A549 (cell line): ENCODE data around the gene SMIM35. TPM values are rescaled to one million over a fixed set of nuclear protein-coding genes. Genes with fewer than 3 reads are reported as not detected.

Source experiments
- ATAC-seq, 2 experiments: fragments of 200-7000 bp in 1 of 2; fragments of >200 bp in 1 of 2; cut with Nextera tagmentation in 1 of 2; cut with Tn5 transposase in 1 of 2; 3 replicates each; pipeline versions ENCODE4 v1.8.0 to v1.9.1; 2018 to 2020; ENCODE audit warnings: mild to moderate bottlenecking in 1 of 2, moderate library complexity in 1 of 2
- CTCF ChIA-PET: fragments of 300-600 bp; sonication (Branson Sonifier 250); formaldehyde crosslinking; extraction: SDS; loops from one replicate; lab custom pipeline; 2021; ENCODE audit warnings: antibody characterized with exemption, inconsistent platforms; lab: Yijun Ruan, JAX
- POLR2A ChIA-PET: fragments of 350-600 bp; formaldehyde crosslinking; extraction: SDS; loops from one replicate; lab custom pipeline; 2021; ENCODE audit warnings: antibody characterized with exemption, inconsistent platforms; lab: Yijun Ruan, JAX
- DNase-seq, 2 experiments: peaks; one replicate each; pipeline versions ENCODE4 v3.0.0 to v3.0.0-alpha.2; 2011 to 2016; ENCODE audit warnings: low read depth in 1 of 2, low spot score in 1 of 2
- FAIRE-seq: peaks from 2 replicates; lab custom pipeline; 2011; peaks lifted over from hg19 to GRCh38; lab: Jason Lieb, UNC
- H3K27ac ChIP-seq, 2 experiments: fragments of >200 bp; sonication (Bioruptor Twin); formaldehyde crosslinking; 3 replicates each; pipeline ENCODE4 v1.5.1; 2016 to 2017
- H3K4me1 ChIP-seq: fragments of >200 bp; sonication (Bioruptor Twin); formaldehyde crosslinking; 3 replicates; pipeline ENCODE4 v1.6.1; 2016
- H3K4me2 ChIP-seq: fragments of >200 bp; sonication (Bioruptor Twin); formaldehyde crosslinking; 3 replicates; pipeline ENCODE4 v1.6.1; 2016
- H3K4me3 ChIP-seq: fragments of >200 bp; sonication (Bioruptor Twin); formaldehyde crosslinking; 3 replicates; pipeline ENCODE4 v1.5.1; 2016
- H3K9me3 ChIP-seq: fragments of >200 bp; sonication (Bioruptor Twin); formaldehyde crosslinking; 3 replicates; pipeline ENCODE4 v1.6.1; 2016
- BHLHE40 ChIP-seq: IDR thresholded peaks from 2 replicates; pipeline ENCODE4 v1.6.1; 2012; ENCODE audit warnings: low read depth, low read length, inconsistent platforms
- CBX2 ChIP-seq: fragments of 200-600 bp; sonication (generic); IDR thresholded peaks from 2 replicates; pipeline ENCODE4 v1.6.1; 2016; ENCODE audit warnings: low read depth, mild to moderate bottlenecking, borderline replicate concordance
- CBX8 ChIP-seq: fragments of 200-600 bp; sonication (generic); IDR thresholded peaks from 2 replicates; pipeline ENCODE4 v1.6.1; 2016
- CHD2 ChIP-seq: fragments of 150-350 bp; IDR thresholded peaks from 2 replicates; pipeline ENCODE4 v1.6.1; 2014; ENCODE audit warnings: low read length; ENCODE audit not compliant: partially characterized antibody
- EHF ChIP-seq: fragments of 250-450 bp; sonication (Bioruptor Pico); IDR thresholded peaks from 2 replicates; pipeline ENCODE4 v1.5.0; 2020; ENCODE audit warnings: mild to moderate bottlenecking
- ESRRA ChIP-seq: fragments of 150-350 bp; IDR thresholded peaks from 2 replicates; pipeline ENCODE4 v1.6.1; 2014; ENCODE audit warnings: mild to moderate bottlenecking, low read length, borderline replicate concordance
- HOXA7 ChIP-seq: fragments of 250-450 bp; sonication (Bioruptor Pico); IDR thresholded peaks from 2 replicates; pipeline ENCODE4 v1.5.0; 2020; ENCODE audit warnings: mild to moderate bottlenecking, moderate library complexity
- HOXB13 ChIP-seq: fragments of 250-450 bp; sonication (Bioruptor Pico); IDR thresholded peaks from 2 replicates; pipeline ENCODE4 v1.5.0; 2020; ENCODE audit warnings: low read depth, mild to moderate bottlenecking, moderate library complexity
- HOXB5 ChIP-seq: fragments of 250-450 bp; sonication (Bioruptor Pico); IDR thresholded peaks from 2 replicates; pipeline ENCODE4 v1.5.0; 2020; ENCODE audit warnings: mild to moderate bottlenecking, moderate library complexity
- KDM5A ChIP-seq: fragments of 200-600 bp; sonication (generic); IDR thresholded peaks from 2 replicates; pipeline ENCODE4 v1.6.1; 2016; ENCODE audit warnings: antibody characterized with exemption, mild to moderate bottlenecking
- MYC ChIP-seq: IDR thresholded peaks from 2 replicates; pipeline ENCODE4 v1.6.1; 2012; ENCODE audit warnings: mild to moderate bottlenecking, inconsistent platforms, low read length, improper control_type of control experiment, borderline replicate concordance
- NPAS2 ChIP-seq: fragments of 250-450 bp; sonication (Bioruptor Pico); IDR thresholded peaks from 2 replicates; pipeline ENCODE4 v1.8.0; 2022; ENCODE audit warnings: mild to moderate bottlenecking, moderate library complexity, borderline replicate concordance
- POLR2A ChIP-seq: IDR thresholded peaks from 2 replicates; pipeline ENCODE4 v1.6.1; 2012; ENCODE audit warnings: mild to moderate bottlenecking, low read length
- POLR2AphosphoS2 ChIP-seq: conservative IDR thresholded peaks from 2 replicates; pipeline ENCODE4 v1.6.1; 2012; ENCODE audit warnings: low read length, improper control_type of control experiment, inconsistent platforms
- RFX5 ChIP-seq: fragments of 450-650 bp; IDR thresholded peaks from 2 replicates; pipeline ENCODE4 v1.7.1; 2014; ENCODE audit warnings: antibody characterized with exemption, mild to moderate bottlenecking, moderate library complexity
- RNF2 ChIP-seq: fragments of 200-600 bp; sonication (generic); IDR thresholded peaks from 2 replicates; pipeline ENCODE4 v1.6.1; 2016; ENCODE audit warnings: low read depth, mild to moderate bottlenecking, antibody characterized with exemption, moderate library complexity, borderline replicate concordance
- SMC3 ChIP-seq: fragments of >200 bp; sonication (Bioruptor Twin); formaldehyde crosslinking; IDR thresholded peaks from 3 replicates; pipeline ENCODE4 v1.6.1; 2018; ENCODE audit warnings: inconsistent platforms
- SREBF2 ChIP-seq: fragments of 450-650 bp; IDR thresholded peaks from 2 replicates; pipeline ENCODE4 v1.6.1; 2014; ENCODE audit warnings: mild to moderate bottlenecking, moderate library complexity
- TP53 ChIP-seq: fragments of 250-450 bp; sonication (Bioruptor Pico); IDR thresholded peaks from 2 replicates; pipeline ENCODE4 v1.5.0; 2021; ENCODE audit warnings: mild to moderate bottlenecking, moderate library complexity
- ZFP36 ChIP-seq: fragments of 450-650 bp; IDR thresholded peaks from 2 replicates; pipeline ENCODE4 v1.6.1; 2014; ENCODE audit warnings: borderline replicate concordance; ENCODE audit not compliant: partially characterized antibody
- ZSCAN20 ChIP-seq: fragments of 250-450 bp; sonication (Bioruptor Pico); IDR thresholded peaks from 2 replicates; pipeline ENCODE4 v1.8.0; 2022; ENCODE audit warnings: mild to moderate bottlenecking, moderate library complexity
- WGBS: methylation state at CpG from one replicate; pipeline ENCODE4 v1.1.6; 2017; ENCODE audit errors: missing lambda C conversion rate; 5-methylcytosine and 5-hydroxymethylcytosine counted together
- polyA plus RNA-seq, 4 experiments: library from polyadenylated mRNA; depleted of rRNA in 3 of 4; stranded (reverse); fragments of >200 nt; fragmentation: RNase III in 1 of 4; extraction: RNeasy Plus Mini Kit Qiagen cat#74134 plus additional on column Dnase treatment in 1 of 4; gene quantifications; 2 replicates in 3 of 4; 3 replicates in 1 of 4; pipeline ENCODE4 v1.2.3, GENCODE V29; 2011 to 2017
- TF ChIP-seq, protein P1 (sequence below): IDR thresholded peaks from 2 replicates; pipeline ENCODE4 v1.6.1; 2012; ENCODE audit warnings: low read depth, borderline replicate concordance
- TF ChIP-seq, protein P2 (sequence below): fragments of >200 bp; sonication (Bioruptor Twin); formaldehyde crosslinking; IDR thresholded peaks from 2 replicates; pipeline ENCODE4 v1.6.1; 2016
- TF ChIP-seq, protein P3 (sequence below): IDR thresholded peaks from 2 replicates; pipeline ENCODE4 v1.6.1; 2012
- TF ChIP-seq, protein P4 (sequence below): fragments of 250-450 bp; sonication (Bioruptor Pico); IDR thresholded peaks from 2 replicates; pipeline ENCODE4 v1.5.0; 2021; ENCODE audit warnings: mild to moderate bottlenecking, moderate library complexity, borderline replicate concordance
- TF ChIP-seq, protein P5 (sequence below): IDR thresholded peaks from 2 replicates; pipeline ENCODE4 v1.6.1; 2012

The SMIM35 gene
- polyA plus RNA-seq, 2 of the 4 experiments (the other 2 are of a cell fraction), result not detected

DNA sequence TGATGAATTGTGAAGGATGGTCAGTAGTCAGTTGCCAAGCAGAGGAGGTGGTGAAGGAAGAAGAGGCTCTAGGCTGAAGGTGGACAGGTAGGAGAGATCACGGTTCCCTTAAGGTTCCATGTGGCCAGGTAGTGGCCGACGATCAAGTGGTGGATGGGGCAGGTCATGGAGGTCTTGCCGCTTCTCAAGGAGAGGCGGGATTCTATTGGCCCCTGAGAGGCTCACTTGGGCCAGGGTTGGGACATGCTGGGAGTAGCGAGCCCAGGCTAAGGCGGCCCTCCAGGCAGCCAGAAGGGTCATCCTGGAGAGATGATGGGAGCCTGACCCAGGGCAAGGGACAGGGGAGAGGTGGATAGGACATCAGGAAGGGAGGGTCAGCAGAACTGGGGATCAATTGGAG is 30.8 kb downstream of the SMIM35 start:
- ATAC-seq (no peak), DNase-seq (no peak), FAIRE-seq (no peak)
- no peaks in the 10 kb centered on the region for H3K4me1 ChIP-seq
- POLR2A ChIA-PET, result no interaction called here
- H3K4me3 ChIP-seq, result no peak overlapping the region
- no peak overlapping the region for H3K27ac ChIP-seq
- CTCF ChIA-PET, result interaction anchor here (1.1 to 5.9 kb wide), 5 partner anchors 9 to 248 kb away, joined by 3 to 38 read pairs (median 7); no protein-coding TSS in a partner anchor
- no peaks in the 10 kb centered on the region for H3K9me3 ChIP-seq
- TF ChIP-seq, protein P1, sequence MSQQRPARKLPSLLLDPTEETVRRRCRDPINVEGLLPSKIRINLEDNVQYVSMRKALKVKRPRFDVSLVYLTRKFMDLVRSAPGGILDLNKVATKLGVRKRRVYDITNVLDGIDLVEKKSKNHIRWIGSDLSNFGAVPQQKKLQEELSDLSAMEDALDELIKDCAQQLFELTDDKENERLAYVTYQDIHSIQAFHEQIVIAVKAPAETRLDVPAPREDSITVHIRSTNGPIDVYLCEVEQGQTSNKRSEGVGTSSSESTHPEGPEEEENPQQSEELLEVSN, result no peak
- WGBS, result 80% methylated on average over 7 of the region's 7 CpGs
- no peak overlapping the region for H3K4me2 ChIP-seq

DNA sequence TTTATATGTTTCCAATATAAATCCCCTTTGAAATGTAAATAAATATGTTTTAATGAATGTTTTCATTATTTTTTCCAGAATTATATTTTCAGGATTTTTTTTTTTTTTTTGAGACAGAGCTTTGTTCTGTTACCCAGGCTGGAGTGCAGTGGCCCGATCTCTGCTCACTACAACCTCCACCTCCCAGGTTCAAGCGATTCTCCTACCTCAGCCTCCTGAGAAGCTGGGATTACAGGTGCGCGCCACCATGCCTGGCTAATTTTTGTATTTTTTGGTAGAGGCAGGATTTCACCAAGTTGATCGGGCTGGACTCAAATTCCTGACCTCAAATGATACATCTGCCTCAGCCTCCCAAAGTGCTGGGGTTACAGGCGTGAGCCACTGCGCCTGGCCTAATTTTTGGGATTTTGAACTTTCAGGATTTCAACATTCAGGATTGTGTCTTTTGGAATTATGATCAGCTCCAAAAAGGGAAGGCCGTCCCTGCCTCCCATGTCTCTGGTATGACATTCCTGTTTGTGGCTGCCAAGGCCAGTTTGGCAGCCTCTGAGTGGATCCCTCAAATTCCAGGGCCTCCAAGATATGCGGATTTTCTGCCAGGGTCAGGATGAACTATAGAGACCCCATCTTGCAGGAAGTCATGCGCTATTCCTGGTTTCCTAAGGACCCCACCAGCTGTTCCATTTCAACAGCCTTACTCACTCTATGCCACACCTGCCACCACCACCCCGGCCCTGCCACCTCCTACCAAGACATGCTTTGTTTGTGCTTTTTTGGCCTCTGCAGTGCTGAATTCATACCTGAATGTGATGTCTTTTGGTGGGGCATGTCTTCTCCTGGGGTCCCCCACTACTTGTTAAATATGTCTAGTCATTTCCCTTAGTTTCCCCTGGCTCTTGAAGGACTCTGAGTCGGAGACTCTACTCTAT is 31.8 kb downstream of the SMIM35 start:
- no peak overlapping the region for H3K4me3 ChIP-seq
- no peak overlapping the region for H3K4me2 ChIP-seq
- no peaks in the 10 kb centered on the region for H3K9me3 ChIP-seq
- ATAC-seq (no peak), DNase-seq (no peak), FAIRE-seq (no peak)
- CTCF ChIA-PET, result interaction anchor here (1.0 to 5.9 kb wide), 14 partner anchors 17 to 254 kb away, joined by 3 to 38 read pairs (median 5); no protein-coding TSS in a partner anchor
- H3K27ac ChIP-seq, result no peak overlapping the region
- POLR2A ChIA-PET, result no interaction called here
- H3K4me1 ChIP-seq, result no peaks in the 10 kb centered on the region
- 49% methylated on average over 12 of the region's 12 CpGs for WGBS
- TF ChIP-seq, protein P2, sequence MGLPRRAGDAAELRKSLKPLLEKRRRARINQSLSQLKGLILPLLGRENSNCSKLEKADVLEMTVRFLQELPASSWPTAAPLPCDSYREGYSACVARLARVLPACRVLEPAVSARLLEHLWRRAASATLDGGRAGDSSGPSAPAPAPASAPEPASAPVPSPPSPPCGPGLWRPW, result no peak
- TF ChIP-seq HOXB13 (CRISPR knock-in tag) (no peak), CBX2 (no peak), RFX5 (no peak), RNF2 (no peak), TP53 (CRISPR knock-in tag) (no peak), EHF (CRISPR knock-in tag) (no peak), HOXB5 (no peak), ESRRA (no peak), HOXA7 (CRISPR knock-in tag) (no peak), BHLHE40 (no peak), ZSCAN20 (CRISPR knock-in tag) (no peak)
- TF ChIP-seq, protein P3, sequence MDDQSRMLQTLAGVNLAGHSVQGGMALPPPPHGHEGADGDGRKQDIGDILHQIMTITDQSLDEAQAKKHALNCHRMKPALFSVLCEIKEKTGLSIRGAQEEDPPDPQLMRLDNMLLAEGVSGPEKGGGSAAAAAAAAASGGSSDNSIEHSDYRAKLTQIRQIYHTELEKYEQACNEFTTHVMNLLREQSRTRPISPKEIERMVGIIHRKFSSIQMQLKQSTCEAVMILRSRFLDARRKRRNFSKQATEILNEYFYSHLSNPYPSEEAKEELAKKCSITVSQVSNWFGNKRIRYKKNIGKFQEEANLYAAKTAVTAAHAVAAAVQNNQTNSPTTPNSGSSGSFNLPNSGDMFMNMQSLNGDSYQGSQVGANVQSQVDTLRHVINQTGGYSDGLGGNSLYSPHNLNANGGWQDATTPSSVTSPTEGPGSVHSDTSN, result no peak

DNA sequence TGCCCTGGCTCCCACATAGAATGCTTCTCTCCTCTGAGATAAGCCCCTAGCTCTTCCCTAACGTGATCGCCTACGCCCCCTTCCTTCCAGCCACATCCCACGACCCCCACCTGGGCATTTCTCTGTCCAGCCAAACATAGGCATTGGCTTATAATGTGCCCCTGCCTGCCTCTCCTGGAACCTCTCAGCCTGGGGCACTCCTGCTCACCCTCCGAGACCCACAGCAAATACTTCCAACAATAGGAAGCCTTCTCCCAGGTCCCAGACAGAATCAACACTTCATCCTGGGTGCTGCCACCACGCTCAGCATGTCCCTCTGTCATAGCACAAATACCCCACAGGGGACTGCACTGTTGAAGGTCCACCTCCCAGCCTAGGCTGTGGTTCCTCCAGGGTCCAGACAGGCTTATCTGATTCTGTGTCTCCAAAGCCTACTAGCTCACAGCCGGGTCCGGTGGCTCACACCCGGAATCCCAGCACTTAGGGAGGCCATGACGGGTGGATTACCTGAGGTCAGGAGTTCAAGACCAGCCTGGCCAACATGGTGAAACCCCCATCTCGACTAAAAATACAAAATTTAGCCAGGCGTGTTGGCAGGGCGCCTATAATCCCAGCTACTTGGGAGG is 34.1 kb downstream of the SMIM35 start:
- WGBS, result 54% methylated on average over 10 of the region's 13 CpGs
- ChIA-PET POLR2A (no interaction called here), CTCF (interaction anchor here (0.6 to 5.9 kb wide), 42 partner anchors 9 to 627 kb away, joined by 3 to 38 read pairs (median 5); partner anchors contain the start of gene FXYD2)
- FAIRE-seq (no peak), DNase-seq (no peak), ATAC-seq (no peak)
- no peak for TF ChIP-seq CBX2
- no peak for TF ChIP-seq RFX5
- TF ChIP-seq, protein P4, sequence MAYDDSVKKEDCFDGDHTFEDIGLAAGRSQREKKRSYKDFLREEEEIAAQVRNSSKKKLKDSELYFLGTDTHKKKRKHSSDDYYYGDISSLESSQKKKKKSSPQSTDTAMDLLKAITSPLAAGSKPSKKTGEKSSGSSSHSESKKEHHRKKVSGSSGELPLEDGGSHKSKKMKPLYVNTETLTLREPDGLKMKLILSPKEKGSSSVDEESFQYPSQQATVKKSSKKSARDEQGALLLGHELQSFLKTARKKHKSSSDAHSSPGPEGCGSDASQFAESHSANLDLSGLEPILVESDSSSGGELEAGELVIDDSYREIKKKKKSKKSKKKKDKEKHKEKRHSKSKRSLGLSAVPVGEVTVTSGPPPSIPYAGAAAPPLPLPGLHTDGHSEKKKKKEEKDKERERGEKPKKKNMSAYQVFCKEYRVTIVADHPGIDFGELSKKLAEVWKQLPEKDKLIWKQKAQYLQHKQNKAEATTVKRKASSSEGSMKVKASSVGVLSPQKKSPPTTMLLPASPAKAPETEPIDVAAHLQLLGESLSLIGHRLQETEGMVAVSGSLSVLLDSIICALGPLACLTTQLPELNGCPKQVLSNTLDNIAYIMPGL (CRISPR knock-in tag), result no peak
- TF ChIP-seq CHD2, result no peak
- no peak for TF ChIP-seq POLR2A
- TF ChIP-seq ZFP36, result no peak
- TF ChIP-seq MYC, result no peak
- TF ChIP-seq, protein P5, sequence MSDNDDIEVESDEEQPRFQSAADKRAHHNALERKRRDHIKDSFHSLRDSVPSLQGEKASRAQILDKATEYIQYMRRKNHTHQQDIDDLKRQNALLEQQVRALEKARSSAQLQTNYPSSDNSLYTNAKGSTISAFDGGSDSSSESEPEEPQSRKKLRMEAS, result no peak
- TF ChIP-seq NPAS2 (CRISPR knock-in tag), result no peak
- TF ChIP-seq, protein P3, result no peak
- no peak for TF ChIP-seq SREBF2
- TF ChIP-seq CBX8, result no peak
- TF ChIP-seq KDM5A, result no peak
- TF ChIP-seq POLR2AphosphoS2, result no peak
- TF ChIP-seq SMC3, result no peak
- no peak overlapping the region for H3K27ac ChIP-seq
- H3K4me2 ChIP-seq, result no peak overlapping the region
- no peaks in the 10 kb centered on the region for H3K9me3 ChIP-seq
- H3K4me3 ChIP-seq, result no peak overlapping the region
- H3K4me1 ChIP-seq, result no peaks in the 10 kb centered on the region
